NCI-H226 (cell line): Measurements from ENCODE around the gene PSRC1.
A peak's percentile ranks its signal among the peaks of the same experiment; 100 is the strongest.
"Not testable (repeated sequence)": the region's sequence is repeated elsewhere in the genome, so short reads cannot be mapped to it uniquely, and the experiment has no call there.

Source experiments
- DNase-seq: peaks from one replicate; pipeline ENCODE4 v3.0.0-alpha.2; 2015

The PSRC1 gene

DNA sequence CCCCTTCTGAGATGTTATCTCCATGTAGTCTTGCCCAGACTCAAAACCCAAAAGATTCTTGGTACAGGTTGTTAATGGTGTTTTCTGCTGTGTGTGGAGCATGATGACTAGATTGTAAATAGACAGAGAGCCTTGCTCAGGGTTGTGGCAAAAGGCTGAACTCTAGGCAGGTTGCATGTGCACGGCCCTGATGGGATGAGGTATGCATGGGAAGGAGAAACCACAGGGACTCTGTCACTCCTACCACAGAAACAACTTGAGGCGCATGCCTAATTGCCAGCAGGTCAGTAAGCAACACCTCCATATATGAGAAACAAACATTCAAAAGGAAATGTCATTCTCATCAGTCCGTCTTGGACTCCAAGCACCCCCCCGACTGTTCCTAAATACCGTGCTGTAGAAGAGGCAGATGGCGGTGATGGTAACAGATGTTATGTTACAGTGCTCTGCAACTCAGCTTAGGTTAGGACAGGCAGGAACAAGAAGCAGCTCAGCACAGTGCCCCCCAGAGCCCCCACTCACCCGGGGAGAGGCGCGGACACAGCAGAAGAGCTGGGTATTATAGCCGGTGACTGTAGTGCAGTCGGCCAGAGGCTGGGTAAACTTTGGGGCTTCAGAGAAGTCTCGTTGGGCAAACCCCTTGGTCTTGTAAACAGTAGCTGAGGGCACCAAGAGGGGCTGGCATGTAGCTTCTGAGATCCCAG, 12.9 kb upstream of the PSRC1 start:
- no peak for DNase-seq

DNA sequence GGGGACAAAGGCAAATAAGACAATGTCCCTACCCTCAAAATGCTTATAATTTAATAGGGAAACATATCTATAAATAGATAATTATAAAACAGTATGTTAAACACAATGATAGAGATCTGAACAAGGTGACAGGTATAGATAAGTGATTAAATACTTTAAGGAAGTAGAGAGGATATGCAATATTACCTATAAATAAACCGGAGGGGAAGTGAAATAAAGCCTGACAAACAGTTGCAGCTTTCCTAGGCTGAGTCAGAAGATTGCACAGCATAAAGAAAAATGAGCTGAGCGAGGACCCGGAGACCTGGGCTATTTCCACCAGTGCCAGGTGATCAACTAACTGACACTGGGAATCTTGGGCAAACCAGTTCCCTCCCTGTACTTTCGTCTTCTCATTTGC, 11.5 kb upstream of the PSRC1 start:
- DNase-seq = no peak

DNA sequence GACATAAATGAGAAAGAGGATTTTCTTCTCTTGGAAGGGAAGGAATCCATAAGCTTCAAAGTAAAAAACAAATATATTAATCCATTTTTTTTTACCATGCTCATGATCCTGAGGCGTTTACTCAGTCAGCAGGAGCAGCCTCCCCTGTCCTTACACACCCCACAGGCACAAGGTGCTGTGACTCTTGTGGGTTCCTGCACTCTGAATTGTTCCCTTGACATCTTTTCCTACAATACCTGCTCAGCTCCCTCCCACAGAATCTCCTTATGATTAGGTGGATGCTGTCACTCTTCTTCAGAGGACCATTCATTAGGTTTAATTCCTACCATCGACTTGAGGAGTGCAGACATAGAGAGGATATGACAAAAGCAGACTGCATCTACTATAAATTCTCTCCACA, 10.1 kb upstream of the PSRC1 start:
- no peak for DNase-seq

DNA sequence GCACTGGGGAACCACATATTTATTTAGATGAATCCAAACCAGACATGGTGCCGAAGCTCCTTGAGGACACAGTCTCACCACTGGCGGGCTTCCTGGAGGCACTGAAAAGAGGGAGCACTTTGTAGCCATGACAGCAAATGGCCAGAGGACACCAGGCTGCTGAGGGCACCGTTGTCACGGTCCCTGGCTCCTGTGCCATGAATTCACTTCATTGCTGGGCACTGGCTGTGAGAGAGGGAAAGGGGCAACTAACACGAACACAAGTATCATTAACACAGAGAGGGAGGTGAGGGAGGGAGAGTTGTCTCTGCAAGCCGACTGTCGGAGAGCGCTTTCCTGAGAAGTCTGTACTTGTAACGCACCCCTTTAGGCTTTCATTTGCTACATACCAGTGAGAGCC, 9.4 kb upstream of the PSRC1 start:
- DNase-seq = no peak

DNA sequence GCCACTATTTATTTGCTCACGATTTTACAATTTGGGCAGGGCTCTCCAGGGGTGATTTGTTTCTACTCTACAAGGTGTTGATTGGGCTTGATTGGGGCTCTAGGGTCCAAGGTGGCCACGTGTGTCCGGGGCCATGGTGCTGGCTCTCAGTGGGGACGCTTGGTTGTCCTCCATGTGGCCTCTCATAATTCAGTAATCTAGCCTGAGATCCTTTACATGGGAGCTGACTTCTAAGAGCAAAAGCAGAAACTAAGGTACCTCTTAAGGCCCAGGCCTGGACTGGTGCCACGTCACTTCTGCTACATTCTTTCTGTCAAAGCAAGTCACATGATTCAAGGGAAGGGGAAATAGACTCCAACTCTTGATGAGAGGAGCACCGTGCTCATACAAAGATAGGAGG, 8.1 kb upstream of the PSRC1 start:
- no peak for DNase-seq

DNA sequence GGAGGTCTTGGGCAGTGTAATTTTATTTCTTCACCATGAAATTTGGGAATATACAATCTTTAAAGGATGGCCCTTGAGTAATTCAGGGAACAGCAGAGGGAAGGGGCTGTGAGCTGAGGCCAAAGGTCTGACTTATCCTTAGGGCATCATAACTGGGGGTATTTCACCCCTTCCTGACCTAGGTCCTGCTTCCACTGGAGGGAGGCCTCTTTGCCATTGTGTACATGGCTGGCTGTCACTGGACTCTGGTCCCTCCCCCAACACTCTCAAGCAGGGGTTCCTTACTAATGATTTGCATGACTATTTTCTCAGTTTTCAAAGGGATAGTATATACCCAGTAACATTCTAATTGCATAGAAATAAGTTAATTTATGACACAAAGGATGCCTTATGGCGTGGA, 7.2 kb upstream of the PSRC1 start:
- DNase-seq = no peak

DNA sequence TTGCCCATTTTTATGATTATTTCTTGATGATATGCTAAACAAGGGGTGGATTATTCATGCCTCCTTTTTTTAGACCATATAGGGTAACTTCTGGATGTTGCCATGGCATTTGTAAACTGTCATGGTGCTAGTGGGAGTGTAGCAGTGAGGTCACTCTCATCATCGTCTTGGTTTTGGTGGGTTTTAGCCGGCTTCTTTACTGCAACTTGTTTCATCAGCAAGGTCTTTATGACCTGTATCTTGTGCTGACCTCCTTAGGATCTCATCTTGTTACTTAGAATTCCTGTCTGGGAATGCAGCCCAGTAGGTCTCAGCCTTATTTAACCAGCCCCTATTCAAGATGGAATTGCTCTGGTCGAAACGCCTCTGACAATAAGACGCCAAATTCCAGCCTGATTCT, 3.8 kb upstream of the PSRC1 start:
- DNase-seq = not testable (repeated sequence)

DNA sequence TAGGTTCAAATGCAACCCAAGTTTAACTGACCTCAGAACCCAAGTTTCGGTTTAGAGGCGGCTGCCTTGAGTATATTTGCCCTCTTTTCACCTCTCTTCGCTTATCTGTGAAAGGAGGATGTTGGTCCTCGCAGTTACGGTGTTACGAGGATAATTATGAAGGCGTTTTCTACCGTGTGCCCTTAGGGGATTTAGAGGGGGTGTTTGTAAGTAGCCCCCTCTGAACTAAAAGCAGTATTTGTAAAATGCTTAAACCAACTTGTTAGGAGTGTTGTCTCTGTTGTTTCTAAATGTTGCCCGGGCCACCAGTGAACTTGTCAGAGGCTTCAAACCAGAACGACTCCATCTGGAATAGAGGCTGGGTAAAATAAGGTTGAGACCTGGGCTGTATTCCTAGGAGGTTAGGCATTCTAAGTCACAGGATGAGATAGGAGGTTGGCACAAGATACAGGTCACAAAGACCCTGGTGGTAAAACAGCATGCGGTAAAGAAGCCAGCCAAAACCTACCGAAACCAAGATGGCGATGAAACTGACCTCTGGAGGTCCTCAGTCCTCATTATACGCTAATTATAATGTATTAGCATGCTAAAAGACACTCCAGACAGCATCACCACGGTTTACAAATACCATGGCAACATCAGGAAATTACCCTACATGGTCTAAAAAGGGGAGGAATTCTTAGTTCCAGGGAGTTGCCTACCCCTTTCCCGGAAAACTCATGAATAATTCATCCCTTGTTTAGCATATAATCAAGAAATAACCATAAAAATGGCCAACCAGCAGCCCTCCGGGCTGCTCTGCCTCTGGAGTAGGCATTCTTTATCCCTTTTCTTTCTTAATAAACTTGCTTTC, 1.0 kb upstream of the PSRC1 start:
- DNase-seq = no peak

DNA sequence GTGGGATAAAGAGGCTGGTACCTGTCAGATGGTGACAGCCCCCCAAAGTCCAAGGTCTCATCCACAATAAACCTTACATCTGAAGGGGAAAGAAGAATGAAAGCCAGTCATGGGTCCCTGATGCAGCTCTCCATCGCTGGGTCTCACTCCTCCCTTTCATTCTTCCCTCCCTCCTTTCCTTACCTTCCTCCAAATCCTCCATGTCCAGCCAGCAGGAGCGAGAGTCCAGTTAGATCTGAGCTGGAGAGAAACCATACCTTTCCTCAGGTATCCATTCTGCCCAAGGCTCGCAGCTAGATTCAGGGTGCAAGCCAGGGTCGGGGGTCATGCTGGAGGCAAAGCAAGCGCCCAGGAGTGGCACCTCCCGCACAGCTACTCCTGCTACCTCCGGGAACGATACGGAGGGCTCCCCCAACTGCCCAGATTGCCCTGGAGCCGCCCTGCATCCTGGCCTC, 421 bp downstream of the PSRC1 start:
- DNase-seq = no peak

DNA sequence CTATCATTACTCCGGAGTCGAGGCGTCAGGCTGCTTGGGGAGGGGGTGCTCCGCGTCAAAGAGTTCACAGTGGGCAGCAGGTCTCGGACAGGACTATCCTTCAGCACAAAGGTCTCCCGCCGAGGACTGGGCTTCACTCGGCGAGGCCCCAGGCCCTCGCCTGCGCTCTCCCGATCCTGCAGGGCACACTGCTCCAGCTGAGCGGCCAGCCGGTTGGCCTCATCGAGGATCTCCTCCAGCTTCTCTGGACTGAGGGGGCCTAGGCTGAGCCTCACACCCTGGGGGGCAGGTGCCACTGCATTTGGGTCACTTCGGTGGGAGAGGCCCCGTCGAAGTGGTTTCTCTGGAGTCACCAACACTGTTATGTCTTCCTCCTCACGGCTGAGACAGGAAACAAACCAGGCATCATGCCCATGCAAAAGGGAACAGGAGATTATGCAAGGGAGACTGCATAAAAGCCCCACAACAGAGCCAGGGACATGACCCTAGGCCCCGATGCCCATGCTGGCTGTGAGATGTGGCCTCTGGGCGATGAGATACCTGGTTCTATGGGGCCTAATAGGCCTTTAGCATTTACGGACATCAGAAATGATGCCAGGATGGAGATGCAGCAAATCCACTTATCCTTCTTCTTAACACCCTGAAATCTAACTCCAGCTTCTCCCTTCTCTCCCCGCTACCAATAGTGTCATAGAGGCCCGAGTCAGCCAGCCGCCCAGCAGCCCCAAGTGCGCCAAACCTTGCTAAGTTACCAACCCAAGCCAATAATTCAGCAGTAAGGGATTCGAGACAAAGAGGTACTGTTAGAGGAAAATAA, 1.1 kb downstream of the PSRC1 start:
- no peak for DNase-seq

DNA sequence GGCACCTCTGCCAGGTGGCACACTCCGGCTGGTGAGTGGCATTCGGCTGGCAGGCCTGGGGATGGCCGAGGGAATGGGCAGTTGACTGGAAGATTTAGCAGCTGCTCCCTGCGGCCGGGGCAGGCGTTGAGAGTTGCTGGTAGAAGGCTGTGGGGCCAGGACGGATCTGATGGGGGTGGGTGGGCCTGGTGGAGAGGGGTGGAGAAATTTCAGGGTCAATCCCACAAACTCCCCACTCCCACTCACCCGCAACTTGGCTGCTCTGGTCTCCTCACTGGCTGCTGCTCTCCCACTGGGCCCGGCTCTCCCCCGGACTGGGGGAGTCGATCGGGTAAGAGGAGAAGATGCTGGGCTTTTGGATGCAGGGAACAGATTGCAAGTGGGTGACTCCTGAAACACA, 2.1 kb downstream of the PSRC1 start:
- no peak for DNase-seq

DNA sequence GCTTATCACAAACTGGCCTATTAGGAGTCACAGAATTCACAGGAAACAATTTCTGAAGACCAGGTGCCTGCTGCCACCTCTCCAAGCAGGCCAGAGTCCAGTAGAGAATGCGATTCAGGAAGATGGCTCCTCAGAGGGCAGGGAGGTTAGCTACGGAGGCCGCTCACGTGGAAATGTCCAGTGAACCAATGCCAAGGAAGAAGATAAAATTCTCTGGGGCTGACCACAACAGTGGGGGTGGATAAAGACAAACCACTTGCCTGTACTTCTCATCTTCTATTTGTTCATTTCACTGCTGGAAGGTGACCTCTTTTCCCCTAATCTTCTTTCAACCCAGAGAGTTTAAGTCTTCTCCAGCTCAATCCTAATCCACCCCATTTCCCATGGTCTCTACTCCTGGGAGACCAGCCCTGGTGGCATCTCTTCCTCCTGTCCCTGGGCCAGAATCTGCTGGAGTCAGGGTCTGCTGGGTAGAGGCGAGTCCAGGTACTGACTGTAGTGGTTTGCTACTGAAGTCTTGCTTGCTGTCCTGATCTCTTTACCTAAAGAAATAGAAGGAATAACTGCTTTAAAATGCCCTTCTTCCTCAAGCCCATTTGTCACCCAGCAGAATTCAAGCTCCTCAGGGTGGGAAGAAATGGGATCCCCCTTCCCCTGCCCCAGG, 3.2 kb downstream of the PSRC1 start:
- peak; percentile 23 for DNase-seq

DNA sequence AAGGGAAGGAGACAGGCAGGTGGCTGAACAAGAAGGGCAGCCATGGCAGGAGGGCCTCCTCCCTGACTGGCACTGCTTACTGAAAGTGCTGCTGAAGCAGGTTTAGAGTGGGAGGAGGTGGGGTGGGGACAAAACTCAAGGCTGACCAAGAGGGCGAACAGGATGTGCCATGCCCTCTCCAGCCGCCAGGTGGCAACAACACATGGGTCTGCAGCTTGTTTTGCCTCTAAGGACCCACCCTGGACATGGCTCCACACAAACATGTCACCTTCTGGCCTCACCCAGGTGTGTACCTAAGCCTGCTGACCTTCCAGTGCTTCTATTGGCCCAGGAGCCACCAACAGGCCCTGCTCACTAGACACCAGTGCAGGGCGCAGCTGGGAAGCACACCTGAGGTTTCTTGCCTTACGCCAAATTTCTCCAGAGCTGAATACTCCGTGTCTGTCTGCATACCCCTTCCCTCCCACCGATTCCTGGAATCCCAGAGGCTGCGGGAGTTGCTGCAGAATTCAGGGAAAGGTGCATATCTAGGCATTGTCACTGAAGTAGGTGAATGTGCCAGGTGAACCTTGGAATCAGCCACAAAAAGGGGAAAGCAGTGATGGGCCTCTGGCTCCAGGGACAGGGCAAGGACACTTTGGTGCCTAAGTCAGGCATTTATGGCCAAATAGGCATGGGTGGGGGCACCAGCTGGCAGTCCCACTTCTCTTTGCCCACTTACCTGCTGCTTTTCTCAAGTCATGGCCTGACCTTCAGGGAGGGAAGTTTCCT, 5.3 kb downstream of the PSRC1 start:
- DNase-seq = peak; percentile 49

DNA sequence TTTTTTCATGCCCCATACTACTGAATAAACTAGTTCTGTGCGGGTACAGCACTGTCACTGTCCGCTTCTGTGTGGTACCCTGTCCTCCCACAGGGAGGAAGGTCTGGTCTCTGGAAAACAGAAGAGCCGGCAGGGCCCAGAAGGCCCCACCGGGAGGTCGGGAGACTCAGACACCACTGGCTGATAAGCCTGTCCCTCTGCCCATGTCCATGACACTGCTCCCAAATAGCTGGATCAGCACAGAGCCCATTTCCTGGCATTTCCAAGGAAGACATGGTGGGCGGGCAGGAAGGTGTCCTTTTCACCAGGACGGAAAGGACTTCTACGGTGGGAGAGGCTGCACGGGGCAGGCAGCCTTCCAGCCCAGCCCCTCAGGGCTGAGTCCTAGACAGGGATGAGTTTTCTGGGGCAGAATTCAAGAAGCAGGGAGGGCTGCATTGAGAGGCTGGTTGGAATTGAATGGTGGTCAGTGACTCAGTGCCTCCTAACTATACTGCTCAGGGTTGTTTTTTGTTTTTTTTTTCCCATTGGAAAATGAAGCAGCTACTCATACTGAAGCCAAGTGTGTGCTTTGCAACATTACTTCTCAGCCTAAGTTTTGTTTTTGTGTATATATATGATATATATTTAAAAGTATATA, 7.1 kb downstream of the PSRC1 start:
- DNase-seq = no peak

DNA sequence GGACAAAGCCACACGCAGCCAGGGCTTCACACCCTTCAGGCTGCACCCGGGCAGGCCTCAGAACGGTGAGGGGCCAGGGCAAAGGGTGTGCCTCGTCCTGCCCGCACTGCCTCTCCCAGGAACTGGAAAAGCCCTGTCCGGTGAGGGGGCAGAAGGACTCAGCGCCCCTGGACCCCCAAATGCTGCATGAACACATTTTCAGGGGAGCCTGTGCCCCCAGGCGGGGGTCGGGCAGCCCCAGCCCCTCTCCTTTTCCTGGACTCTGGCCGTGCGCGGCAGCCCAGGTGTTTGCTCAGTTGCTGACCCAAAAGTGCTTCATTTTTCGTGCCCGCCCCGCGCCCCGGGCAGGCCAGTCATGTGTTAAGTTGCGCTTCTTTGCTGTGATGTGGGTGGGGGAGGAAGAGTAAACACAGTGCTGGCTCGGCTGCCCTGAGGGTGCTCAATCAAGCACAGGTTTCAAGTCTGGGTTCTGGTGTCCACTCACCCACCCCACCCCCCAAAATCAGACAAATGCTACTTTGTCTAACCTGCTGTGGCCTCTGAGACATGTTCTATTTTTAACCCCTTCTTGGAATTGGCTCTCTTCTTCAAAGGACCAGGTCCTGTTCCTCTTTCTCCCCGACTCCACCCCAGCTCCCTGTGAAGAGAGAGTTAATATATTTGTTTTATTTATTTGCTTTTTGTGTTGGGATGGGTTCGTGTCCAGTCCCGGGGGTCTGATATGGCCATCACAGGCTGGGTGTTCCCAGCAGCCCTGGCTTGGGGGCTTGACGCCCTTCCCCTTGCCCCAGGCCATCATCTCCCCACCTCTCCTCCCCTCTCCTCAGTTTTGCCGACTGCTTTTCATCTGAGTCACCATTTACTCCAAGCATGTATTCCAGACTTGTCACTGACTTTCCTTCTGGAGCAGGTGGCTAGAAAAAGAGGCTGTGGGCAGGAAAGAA, 8.1 kb downstream of the PSRC1 start:
- DNase-seq = peak; percentile 57

DNA sequence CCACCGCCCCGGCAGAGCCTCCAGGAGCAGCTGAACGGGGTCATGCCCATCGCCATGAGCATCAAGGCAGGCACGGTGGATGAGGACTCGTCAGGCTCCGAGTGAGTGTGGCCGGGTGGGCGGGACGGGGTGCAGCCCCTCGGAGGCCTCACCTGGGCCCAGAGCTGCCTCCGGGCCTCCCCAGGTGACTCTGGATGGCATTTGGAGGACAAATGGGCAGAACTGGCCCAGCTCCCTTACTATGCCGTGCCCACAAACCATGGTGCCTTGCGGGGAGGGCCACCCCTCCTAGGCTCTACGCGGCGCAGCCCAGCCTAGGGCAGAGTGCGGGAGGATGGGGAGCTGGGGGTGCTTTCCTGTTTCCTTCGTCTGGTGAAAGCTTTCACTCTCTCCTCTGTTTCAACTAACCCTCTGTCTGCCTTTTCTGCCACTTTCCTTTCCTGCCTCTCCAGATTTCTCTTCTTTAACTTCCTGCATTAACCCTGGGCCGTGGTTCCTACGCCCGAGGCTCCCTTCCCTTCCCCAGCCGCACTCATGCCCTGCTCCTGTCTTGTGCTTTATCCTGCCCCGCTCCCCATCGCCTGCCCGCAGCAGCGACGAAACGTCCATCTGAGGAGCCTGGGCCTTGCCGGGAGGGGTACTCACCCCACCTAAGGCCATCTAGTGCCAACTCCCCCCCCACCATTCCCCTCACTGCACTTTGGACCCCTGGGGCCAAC, 9.2 kb downstream of the PSRC1 start:
- DNase-seq = no peak

DNA sequence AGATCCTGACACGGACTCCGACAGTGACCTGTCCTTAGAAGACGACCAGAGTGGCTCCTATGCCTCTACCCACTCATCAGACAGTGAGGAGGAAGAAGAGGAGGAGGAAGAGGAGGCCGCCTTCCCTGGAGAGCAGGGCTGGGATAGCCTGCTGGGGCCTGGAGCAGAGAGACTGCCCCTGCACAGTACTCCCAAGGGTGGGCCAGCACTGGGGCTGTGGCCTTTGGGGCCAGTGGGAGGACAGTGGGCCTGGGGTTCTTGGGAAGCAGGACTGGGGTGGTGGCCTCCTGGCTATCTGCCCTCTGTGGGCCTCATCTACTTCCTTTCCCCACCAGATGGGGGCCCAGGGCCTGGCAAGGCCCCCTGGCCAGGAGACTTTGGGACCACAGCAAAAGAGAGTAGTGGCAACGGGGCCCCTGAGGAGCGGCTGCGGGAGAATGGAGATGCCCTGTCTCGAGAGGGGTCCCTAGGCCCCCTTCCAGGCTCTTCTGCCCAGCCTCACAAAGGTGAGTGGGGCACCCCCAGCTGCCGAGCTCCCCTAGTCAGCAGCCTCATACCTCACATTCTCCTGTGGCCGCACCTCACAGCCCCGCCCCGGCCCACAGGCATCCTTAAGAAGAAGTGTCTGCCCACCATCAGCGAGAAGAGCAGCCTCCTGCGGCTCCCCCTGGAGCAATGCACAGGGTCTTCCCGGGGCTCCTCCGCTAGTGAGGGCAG, 10.0 kb downstream of the PSRC1 start:
- DNase-seq = peak; percentile 43

DNA sequence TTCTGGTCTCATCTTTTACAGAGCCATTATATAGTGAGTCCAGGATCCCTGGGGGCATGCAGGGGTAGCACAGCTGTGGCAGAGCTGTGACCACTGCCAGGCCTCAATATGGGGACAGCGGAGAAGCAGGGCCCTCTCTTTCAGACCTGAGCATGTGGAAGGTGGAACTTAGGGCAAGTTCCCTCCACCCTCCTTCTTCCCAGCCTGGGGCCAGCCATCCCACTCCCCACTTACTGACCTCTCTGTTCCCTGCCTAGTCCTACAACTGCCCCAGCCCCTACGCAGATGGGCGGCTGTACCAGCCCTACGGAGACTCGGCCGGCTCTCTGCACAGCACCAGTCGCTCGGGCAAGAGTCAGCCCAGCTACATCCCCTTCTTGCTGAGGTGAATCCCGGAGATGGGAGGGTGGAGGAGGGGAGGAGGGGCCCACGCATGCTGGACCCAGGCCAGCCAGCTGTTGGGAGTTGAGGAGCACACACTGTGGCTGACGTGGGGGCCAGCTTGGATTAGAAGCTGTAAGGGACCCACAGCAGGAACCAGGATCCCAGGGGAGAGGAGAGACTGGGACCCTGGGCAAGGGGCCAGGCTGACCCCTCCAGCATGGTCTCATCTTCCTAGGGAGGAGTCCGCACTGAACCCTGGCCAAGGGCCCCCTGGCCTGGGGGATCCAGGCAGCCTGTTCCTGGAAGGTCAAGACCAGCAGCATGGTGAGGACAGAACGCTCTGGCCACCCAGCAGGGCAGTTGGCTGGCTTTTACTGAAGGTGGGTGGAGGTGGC, 10.7 kb downstream of the PSRC1 start:
- no peak for DNase-seq
